ENCODE measurements around the gene PNKD. TPM values are rescaled to one million over a fixed set of nuclear protein-coding genes. Genes with fewer than 3 reads are reported as not detected.

Gene PNKD
- total and polyA plus RNA-seq, 2 experiments from 2014 or later, result 28.2 to 83.3 TPM

DNA sequence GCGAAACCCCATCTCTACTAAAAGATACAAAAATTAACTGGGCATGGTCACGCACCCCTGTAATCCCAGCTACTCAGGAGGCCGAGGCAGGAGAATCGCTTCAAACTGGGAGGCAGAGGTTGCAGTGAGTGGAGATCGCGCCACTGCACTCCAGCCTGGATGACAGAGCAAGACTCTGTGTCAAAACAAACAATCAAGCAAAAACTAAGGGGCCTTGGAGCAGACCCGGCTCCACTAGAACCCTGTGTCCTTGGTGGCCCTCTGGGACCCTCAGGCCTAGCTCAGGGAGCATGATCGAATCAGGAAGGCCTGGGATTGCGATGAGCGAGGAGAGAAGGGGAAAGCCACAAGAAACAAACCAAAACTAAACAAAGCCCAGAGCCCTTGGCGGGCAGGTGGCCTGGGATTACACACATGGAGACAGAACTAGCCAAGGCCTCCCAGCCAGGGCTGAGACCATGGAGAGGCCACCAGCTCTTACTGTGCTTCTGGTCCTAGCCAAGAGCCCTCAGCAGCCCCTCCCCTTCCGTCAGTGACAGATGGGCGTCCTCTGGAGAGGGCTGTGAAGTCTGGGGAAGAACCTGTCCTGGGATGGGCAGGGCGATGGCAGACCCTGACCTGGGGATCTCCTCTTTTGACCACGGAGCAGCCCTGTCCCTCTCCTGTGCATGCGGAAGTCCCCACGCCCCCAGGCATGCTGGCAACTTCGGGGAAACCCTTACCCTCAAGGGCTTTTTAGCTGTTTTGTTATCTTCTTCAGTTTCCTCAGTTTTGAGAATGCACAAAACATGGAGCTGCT is 58.9 kb downstream of the PNKD start (continued):
- TF ChIP-seq, protein P1, sequence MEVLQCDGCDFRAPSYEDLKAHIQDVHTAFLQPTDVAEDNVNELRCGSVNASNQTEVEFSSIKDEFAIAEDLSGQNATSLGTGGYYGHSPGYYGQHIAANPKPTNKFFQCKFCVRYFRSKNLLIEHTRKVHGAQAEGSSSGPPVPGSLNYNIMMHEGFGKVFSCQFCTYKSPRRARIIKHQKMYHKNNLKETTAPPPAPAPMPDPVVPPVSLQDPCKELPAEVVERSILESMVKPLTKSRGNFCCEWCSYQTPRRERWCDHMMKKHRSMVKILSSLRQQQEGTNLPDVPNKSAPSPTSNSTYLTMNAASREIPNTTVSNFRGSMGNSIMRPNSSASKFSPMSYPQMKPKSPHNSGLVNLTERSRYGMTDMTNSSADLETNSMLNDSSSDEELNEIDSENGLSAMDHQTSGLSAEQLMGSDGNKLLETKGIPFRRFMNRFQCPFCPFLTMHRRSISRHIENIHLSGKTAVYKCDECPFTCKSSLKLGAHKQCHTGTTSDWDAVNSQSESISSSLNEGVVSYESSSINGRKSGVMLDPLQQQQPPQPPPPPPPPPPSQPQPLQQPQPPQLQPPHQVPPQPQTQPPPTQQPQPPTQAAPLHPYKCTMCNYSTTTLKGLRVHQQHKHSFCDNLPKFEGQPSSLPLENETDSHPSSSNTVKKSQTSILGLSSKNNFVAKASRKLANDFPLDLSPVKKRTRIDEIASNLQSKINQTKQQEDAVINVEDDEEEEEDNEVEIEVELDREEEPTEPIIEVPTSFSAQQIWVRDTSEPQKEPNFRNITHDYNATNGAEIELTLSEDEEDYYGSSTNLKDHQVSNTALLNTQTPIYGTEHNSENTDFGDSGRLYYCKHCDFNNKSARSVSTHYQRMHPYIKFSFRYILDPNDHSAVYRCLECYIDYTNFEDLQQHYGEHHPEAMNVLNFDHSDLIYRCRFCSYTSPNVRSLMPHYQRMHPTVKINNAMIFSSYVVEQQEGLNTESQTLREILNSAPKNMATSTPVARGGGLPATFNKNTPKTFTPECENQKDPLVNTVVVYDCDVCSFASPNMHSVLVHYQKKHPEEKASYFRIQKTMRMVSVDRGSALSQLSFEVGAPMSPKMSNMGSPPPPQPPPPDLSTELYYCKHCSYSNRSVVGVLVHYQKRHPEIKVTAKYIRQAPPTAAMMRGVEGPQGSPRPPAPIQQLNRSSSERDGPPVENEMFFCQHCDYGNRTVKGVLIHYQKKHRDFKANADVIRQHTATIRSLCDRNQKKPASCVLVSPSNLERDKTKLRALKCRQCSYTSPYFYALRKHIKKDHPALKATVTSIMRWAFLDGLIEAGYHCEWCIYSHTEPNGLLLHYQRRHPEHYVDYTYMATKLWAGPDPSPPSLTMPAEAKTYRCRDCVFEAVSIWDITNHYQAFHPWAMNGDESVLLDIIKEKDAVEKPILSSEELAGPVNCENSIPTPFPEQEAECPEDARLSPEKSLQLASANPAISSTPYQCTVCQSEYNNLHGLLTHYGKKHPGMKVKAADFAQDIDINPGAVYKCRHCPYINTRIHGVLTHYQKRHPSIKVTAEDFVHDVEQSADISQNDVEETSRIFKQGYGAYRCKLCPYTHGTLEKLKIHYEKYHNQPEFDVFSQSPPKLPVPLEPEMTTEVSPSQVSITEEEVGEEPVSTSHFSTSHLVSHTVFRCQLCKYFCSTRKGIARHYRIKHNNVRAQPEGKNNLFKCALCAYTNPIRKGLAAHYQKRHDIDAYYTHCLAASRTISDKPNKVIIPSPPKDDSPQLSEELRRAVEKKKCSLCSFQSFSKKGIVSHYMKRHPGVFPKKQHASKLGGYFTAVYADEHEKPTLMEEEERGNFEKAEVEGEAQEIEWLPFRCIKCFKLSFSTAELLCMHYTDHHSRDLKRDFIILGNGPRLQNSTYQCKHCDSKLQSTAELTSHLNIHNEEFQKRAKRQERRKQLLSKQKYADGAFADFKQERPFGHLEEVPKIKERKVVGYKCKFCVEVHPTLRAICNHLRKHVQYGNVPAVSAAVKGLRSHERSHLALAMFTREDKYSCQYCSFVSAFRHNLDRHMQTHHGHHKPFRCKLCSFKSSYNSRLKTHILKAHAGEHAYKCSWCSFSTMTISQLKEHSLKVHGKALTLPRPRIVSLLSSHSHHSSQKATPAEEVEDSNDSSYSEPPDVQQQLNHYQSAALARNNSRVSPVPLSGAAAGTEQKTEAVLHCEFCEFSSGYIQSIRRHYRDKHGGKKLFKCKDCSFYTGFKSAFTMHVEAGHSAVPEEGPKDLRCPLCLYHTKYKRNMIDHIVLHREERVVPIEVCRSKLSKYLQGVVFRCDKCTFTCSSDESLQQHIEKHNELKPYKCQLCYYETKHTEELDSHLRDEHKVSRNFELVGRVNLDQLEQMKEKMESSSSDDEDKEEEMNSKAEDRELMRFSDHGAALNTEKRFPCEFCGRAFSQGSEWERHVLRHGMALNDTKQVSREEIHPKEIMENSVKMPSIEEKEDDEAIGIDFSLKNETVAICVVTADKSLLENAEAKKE (CRISPR knock-in tag; IDR thresholded peaks at IDR 0.05), result no peak
- TF ChIP-seq STAT1 (IDR thresholded peaks at IDR 0.05; ENCODE audit: unreplicated experiment) (no peak), ZNF114 (CRISPR knock-in tag; IDR thresholded peaks at IDR 0.05) (no peak), JUNB (IDR thresholded peaks at IDR 0.05; ENCODE audit: unreplicated experiment) (no peak), EZH2phosphoT487 (IDR thresholded peaks at IDR 0.05; ENCODE audit: unreplicated experiment) (no peak), EZH2 (IDR thresholded peaks at IDR 0.05; ENCODE audit: low read depth, unreplicated experiment) (no peak)
- TF ChIP-seq, protein P2, sequence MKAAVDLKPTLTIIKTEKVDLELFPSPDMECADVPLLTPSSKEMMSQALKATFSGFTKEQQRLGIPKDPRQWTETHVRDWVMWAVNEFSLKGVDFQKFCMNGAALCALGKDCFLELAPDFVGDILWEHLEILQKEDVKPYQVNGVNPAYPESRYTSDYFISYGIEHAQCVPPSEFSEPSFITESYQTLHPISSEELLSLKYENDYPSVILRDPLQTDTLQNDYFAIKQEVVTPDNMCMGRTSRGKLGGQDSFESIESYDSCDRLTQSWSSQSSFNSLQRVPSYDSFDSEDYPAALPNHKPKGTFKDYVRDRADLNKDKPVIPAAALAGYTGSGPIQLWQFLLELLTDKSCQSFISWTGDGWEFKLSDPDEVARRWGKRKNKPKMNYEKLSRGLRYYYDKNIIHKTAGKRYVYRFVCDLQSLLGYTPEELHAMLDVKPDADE (IDR thresholded peaks at IDR 0.05), result no peak
- TF ChIP-seq, protein P3, sequence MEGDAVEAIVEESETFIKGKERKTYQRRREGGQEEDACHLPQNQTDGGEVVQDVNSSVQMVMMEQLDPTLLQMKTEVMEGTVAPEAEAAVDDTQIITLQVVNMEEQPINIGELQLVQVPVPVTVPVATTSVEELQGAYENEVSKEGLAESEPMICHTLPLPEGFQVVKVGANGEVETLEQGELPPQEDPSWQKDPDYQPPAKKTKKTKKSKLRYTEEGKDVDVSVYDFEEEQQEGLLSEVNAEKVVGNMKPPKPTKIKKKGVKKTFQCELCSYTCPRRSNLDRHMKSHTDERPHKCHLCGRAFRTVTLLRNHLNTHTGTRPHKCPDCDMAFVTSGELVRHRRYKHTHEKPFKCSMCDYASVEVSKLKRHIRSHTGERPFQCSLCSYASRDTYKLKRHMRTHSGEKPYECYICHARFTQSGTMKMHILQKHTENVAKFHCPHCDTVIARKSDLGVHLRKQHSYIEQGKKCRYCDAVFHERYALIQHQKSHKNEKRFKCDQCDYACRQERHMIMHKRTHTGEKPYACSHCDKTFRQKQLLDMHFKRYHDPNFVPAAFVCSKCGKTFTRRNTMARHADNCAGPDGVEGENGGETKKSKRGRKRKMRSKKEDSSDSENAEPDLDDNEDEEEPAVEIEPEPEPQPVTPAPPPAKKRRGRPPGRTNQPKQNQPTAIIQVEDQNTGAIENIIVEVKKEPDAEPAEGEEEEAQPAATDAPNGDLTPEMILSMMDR (conservative IDR thresholded peaks at IDR 0.05; ENCODE audit: low read depth in 2 of 2), result no peak
- TF ChIP-seq, protein P4, sequence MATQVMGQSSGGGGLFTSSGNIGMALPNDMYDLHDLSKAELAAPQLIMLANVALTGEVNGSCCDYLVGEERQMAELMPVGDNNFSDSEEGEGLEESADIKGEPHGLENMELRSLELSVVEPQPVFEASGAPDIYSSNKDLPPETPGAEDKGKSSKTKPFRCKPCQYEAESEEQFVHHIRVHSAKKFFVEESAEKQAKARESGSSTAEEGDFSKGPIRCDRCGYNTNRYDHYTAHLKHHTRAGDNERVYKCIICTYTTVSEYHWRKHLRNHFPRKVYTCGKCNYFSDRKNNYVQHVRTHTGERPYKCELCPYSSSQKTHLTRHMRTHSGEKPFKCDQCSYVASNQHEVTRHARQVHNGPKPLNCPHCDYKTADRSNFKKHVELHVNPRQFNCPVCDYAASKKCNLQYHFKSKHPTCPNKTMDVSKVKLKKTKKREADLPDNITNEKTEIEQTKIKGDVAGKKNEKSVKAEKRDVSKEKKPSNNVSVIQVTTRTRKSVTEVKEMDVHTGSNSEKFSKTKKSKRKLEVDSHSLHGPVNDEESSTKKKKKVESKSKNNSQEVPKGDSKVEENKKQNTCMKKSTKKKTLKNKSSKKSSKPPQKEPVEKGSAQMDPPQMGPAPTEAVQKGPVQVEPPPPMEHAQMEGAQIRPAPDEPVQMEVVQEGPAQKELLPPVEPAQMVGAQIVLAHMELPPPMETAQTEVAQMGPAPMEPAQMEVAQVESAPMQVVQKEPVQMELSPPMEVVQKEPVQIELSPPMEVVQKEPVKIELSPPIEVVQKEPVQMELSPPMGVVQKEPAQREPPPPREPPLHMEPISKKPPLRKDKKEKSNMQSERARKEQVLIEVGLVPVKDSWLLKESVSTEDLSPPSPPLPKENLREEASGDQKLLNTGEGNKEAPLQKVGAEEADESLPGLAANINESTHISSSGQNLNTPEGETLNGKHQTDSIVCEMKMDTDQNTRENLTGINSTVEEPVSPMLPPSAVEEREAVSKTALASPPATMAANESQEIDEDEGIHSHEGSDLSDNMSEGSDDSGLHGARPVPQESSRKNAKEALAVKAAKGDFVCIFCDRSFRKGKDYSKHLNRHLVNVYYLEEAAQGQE (IDR thresholded peaks at IDR 0.05; ENCODE audit: unreplicated experiment), result no peak
